Esophagus squamous epithelium (tissue), 4 donors: Measurements from ENCODE around the gene OBP2B.

Experiments
- POLR2A ChIP-seq, 4 donors: fragments of 450-650 bp; IDR thresholded peaks; one replicate each; pipeline ENCODE4 v1.6.1; 2017; ENCODE audit warnings: antibody characterized with exemption in 4 of 4, mild to moderate bottlenecking in 4 of 4, moderate library complexity in 3 of 4
- TF ChIP-seq, protein P1 (sequence below), 6 experiments: fragments of 450-650 bp in 4 of 6; fragments of 200-600 bp in 2 of 6; sonication (generic) in 2 of 6; IDR thresholded peaks; one replicate each; pipeline ENCODE4 v1.5.1; 2016 to 2019; ENCODE audit warnings: antibody characterized with exemption in 6 of 6, mild to moderate bottlenecking in 4 of 6, moderate library complexity in 4 of 6

GRCh38 chr9:133164191-133164590 lies 44.9 kb downstream of the OBP2B start:
- TF ChIP-seq, protein P1, sequence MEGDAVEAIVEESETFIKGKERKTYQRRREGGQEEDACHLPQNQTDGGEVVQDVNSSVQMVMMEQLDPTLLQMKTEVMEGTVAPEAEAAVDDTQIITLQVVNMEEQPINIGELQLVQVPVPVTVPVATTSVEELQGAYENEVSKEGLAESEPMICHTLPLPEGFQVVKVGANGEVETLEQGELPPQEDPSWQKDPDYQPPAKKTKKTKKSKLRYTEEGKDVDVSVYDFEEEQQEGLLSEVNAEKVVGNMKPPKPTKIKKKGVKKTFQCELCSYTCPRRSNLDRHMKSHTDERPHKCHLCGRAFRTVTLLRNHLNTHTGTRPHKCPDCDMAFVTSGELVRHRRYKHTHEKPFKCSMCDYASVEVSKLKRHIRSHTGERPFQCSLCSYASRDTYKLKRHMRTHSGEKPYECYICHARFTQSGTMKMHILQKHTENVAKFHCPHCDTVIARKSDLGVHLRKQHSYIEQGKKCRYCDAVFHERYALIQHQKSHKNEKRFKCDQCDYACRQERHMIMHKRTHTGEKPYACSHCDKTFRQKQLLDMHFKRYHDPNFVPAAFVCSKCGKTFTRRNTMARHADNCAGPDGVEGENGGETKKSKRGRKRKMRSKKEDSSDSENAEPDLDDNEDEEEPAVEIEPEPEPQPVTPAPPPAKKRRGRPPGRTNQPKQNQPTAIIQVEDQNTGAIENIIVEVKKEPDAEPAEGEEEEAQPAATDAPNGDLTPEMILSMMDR (IDR thresholded peaks at IDR 0.05): no peak
- no peak for TF ChIP-seq POLR2A (IDR thresholded peaks at IDR 0.05)
